K562 (cell line): ENCODE results near the gene MAPKAPK2. TPM values are rescaled to one million over a fixed set of nuclear protein-coding genes. Genes with fewer than 3 reads are reported as not detected.

Experiments
- BCLAF1 ChIP-seq, 2 experiments: fragments of 450-650 bp in 1 of 2; IDR thresholded peaks; 2 replicates each; pipeline ENCODE4 v1.6.1; 2011 to 2017; ENCODE audit warnings: low read depth in 2 of 2, antibody characterized with exemption in 1 of 2, borderline replicate concordance in 1 of 2, low read length in 1 of 2, mild to moderate bottlenecking in 1 of 2, mixed read lengths in 1 of 2; ENCODE audit not compliant: control insufficient read depth in 1 of 2
- ESRRB ChIP-seq: fragments of 250-450 bp; sonication (Bioruptor Pico); IDR thresholded peaks from 2 replicates; pipeline ENCODE4 v1.5.0; 2020; ENCODE audit warnings: mild to moderate bottlenecking, moderate library complexity, borderline replicate concordance
- GABPA ChIP-seq: fragments of 200-800 bp; sonication (Bioruptor generic); conservative IDR thresholded peaks from 2 replicates; pipeline ENCODE4 v1.6.1; 2016; ENCODE audit warnings: low read depth, missing genetic modification characterization, missing compliant biosample characterization
- GABPB2 ChIP-seq: fragments of 250-450 bp; sonication (Bioruptor Pico); conservative IDR thresholded peaks from 2 replicates; pipeline ENCODE4 v1.5.1; 2021; ENCODE audit warnings: mild to moderate bottlenecking
- PCBP2 ChIP-seq: fragments of 200-400 bp; formaldehyde crosslinking; IDR thresholded peaks from 2 replicates; pipeline ENCODE4 v1.6.1; 2018; ENCODE audit warnings: low read length, low read depth, mild to moderate bottlenecking, moderate library complexity; ENCODE audit not compliant: poor library complexity, severe bottlenecking
- RBBP5 ChIP-seq: fragments of 200-600 bp; sonication (generic); IDR thresholded peaks from 2 replicates; pipeline ENCODE4 v1.6.1; 2012; ENCODE audit warnings: borderline replicate concordance, mild to moderate bottlenecking, low read length, control low read depth, inconsistent platforms; ENCODE audit not compliant: insufficient read depth, poor library complexity, severe bottlenecking
- RNF219 ChIP-seq: fragments of 250-450 bp; sonication (Bioruptor Pico); IDR thresholded peaks from 2 replicates; pipeline ENCODE4 v1.5.0; 2022; ENCODE audit warnings: mild to moderate bottlenecking
- SMARCA5 ChIP-seq: fragments of 450-650 bp; IDR thresholded peaks from 2 replicates; pipeline ENCODE4 v1.6.1; 2016
- THRB ChIP-seq: fragments of 450-650 bp; formaldehyde crosslinking; conservative IDR thresholded peaks from 2 replicates; pipeline ENCODE4 v1.4.0; 2022; ENCODE audit warnings: mild to moderate bottlenecking, missing genetic modification characterization
- ZFP91 ChIP-seq: sonication (generic); formaldehyde crosslinking; IDR thresholded peaks from 2 replicates; pipeline ENCODE4 v1.8.0; 2022; ENCODE audit warnings: mild to moderate bottlenecking, missing genetic modification reagents
- ZNF197 ChIP-seq: fragments of 200-800 bp; sonication (Bioruptor generic); IDR thresholded peaks from 2 replicates; pipeline ENCODE4 v1.6.1; 2016; ENCODE audit warnings: low read depth, missing genetic modification characterization, missing compliant biosample characterization
- polyA plus RNA-seq, 8 experiments: library from polyadenylated mRNA; depleted of rRNA in 4 of 8; stranded (reverse) in 5 of 8; unstranded in 3 of 8; fragments of >200 nt; fragmentation: Nextera tagmentation in 2 of 8; fragmentation: Illumina TruSeq in 1 of 8; extraction: Ambion mirVana in 2 of 8; extraction: Trizol in 1 of 8; gene quantifications; 2 replicates each; pipeline versions ENCODE4 v1.2.1 to v1.2.3, GENCODE V29; 2011 to 2014; ENCODE audit warnings: inconsistent platforms in 1 of 8, missing spikeins in 1 of 8
- total RNA-seq, 7 experiments: library from RNA; depleted of rRNA in 6 of 7; stranded (reverse); fragments of >200 nt in 6 of 7; fragmentation: Illumina TruSeq in 2 of 7; extraction: Trizol in 2 of 7; gene quantifications; 2 replicates each; pipeline versions ENCODE4 v1.2.1 to v1.2.3, GENCODE V29; 2011 to 2021; ENCODE audit warnings: low replicate concordance in 1 of 7
- TF ChIP-seq, protein P1 (sequence below): fragments of 250-450 bp; sonication (Bioruptor Pico); IDR thresholded peaks from 2 replicates; pipeline ENCODE4 v1.5.0; 2021; ENCODE audit warnings: mild to moderate bottlenecking, moderate library complexity

The MAPKAPK2 gene
- total and polyA plus RNA-seq, 9 of the 15 experiments (the other 6 are each of a cell fraction or from before 2014, with no cell fraction given): 0.63 to 94.2 (median 52.1) TPM

GRCh38 chr1:206658264-206658980 lies 26.3 kb upstream of the MAPKAPK2 start (continued):
- TF ChIP-seq ZNF197 (CRISPR knock-in tag): no peak
- 0 out of 2 replicates have a peak, but pooled peaks have one; percentile 30 for TF ChIP-seq GABPB2 (CRISPR knock-in tag)
- TF ChIP-seq, protein P1, sequence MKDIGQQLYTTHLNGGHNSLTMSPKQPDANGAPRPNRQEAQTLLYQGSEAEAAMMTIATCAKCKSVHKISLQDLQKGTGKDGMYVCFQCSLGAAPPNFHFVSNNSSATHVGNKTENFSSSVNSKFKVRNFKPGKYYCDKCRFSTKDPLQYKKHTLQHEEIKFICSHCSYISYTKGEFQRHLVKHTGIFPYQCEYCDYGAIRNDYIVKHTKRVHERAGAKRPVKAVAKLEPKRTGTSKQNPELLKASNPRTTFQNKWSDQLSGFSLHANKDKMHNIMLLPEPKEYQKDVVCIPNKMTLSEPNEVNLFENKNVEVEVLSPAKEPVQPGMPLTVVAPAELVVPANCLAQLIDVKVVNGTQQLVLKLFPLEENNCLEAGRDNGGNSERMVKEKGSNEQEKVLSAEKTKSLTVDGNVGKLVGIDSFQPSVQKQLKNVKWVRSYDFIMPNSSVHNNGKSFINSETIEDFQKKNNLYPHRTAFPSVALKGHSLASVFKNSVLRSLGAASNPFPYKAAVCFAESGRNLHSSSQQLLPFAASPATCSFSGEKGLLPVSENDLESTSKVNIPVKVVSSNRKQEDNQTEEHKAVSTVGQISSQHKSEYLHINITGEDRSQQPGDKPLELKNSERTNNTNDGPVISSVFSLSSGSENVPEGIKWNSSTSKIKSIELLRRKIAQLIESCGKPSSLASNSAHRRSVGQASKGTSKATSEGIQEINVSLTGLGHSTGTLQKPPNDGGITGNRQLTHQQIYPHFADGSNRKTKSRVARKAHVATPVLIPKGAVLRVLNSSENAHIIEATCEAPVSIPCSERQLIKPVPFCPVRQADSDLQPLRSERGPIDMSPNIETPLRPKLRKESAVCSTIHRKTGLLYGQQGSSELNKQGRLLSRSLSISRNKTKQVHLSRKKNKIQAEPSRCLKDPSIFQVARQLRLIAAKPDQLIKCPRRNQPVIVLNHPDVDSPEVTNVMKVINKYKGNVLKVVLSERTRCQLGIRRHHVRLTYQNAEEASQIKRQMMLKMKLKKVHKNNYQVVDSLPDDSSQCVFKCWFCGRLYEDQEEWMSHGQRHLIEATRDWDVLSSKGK (CRISPR knock-in tag): no peak
- TF ChIP-seq RBBP5: peak; percentile 51
- TF ChIP-seq GABPA (tag): no peak
- no peak for TF ChIP-seq ESRRB (CRISPR knock-in tag)
- TF ChIP-seq BCLAF1 (IDR thresholded peaks at IDR 0.05; ENCODE audit: borderline replicate concordance in 1 of 2, control insufficient read depth in 1 of 2, low read depth in 2 of 2, low read length in 1 of 2): no peak
- TF ChIP-seq SMARCA5: no peak
- TF ChIP-seq RNF219 (CRISPR knock-in tag): no peak
- no peak for TF ChIP-seq ZFP91 (CRISPR knock-in tag)
- TF ChIP-seq THRB (CRISPR knock-in tag): no peak
- no peak for TF ChIP-seq PCBP2
